BLaER1 treated with 17β-estradiol and CSF1 and Interleukin-3, amounts not matched to agents 10 nM and 100 nM (cell line): ENCODE data around the gene ZNF512B.
A peak's percentile ranks its signal among the peaks of the same experiment; 100 is the strongest.

Experiments used
- H3K27ac ChIP-seq, 11 experiments: shearing (Covaris generic); formaldehyde crosslinking; 2 replicates each; pipeline ENCODE4 v1.8.1; 2022
- H3K27me3 ChIP-seq, 11 experiments: shearing (Covaris generic); formaldehyde crosslinking; 2 replicates each; pipeline ENCODE4 v1.8.1; 2022
- H3K36me3 ChIP-seq, 11 experiments: shearing (Covaris generic); formaldehyde crosslinking; 2 replicates each; pipeline ENCODE4 v1.8.1; 2022
- H3K4me1 ChIP-seq, 10 experiments: shearing (Covaris generic); formaldehyde crosslinking; 2 replicates each; pipeline ENCODE4 v1.8.1; 2022
- H3K4me2 ChIP-seq, 11 experiments: shearing (Covaris generic); formaldehyde crosslinking; 2 replicates each; pipeline ENCODE4 v1.8.1; 2022
- H3K4me3 ChIP-seq, 10 experiments: shearing (Covaris generic); formaldehyde crosslinking; 2 replicates each; pipeline ENCODE4 v1.8.1; 2022
- H3K9ac ChIP-seq, 11 experiments: shearing (Covaris generic); formaldehyde crosslinking; 2 replicates each; pipeline ENCODE4 v1.8.1; 2022
- H3K9me3 ChIP-seq, 11 experiments: shearing (Covaris generic); formaldehyde crosslinking; replicated peaks in 1 of 11; 2 replicates each; pipeline ENCODE4 v1.8.1; 2022
- H4K20me1 ChIP-seq, 11 experiments: shearing (Covaris generic); formaldehyde crosslinking; 2 replicates each; pipeline ENCODE4 v1.8.1; 2022
- Cebpa-rat ChIP-seq, 11 experiments: shearing (Covaris generic); IDR thresholded peaks; 2 replicates each; pipeline ENCODE4 v1.8.1; 2022

Gene ZNF512B

DNA sequence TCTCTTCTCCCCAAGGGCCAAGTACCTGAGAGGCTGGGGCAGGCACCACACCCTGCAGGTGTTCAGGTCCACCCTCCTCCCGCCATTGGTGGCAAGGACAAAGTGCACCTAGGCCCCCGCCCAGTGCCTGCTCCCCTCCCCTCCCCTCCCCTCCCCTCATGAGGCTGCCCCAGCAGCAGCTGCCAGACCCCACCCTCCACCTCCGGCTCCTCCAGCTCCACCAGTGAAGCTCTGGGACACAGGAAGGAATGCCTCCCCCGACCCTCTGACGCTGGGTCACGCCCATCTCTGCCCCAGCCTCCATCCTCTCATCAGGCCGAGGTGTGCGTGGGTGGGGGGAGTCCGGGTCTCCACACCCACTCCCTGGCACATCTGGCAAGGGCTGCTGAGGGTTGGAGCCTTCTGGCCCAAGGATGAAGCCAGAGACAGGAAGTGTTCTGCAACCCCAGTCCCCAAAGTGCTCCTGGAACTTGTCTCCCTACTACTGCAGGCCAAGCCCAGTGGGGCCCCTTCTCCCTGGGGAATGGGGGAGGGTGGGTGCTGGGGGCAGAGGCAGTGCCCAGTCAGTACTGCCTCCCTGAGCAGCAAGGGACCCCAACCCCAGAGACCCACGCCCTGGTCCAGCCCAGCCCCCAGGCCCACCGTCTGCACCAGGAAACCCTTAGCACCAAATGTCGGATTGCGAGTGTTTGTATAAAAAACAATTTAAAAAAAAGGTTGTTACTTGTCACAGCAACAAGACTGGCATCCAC lies 11.9 kb downstream of the ZNF512B start:
- peaks cover 43 to 59% (median 52%) of the 10 kb centered on the region in 10 experiments for H3K4me1 ChIP-seq
- H3K9ac ChIP-seq: peak overlapping the region in 10 of 11 experiments; percentile 54 to 99 (median 92); a peak in 17 of 22 replicates
- H3K4me2 ChIP-seq: peak overlapping the region; percentile 95 to 100 (median 99)
- H3K27ac ChIP-seq: peak overlapping the region in 10 of 11 experiments; percentile 52 to 97 (median 82); a peak in 18 of 22 replicates
- H4K20me1 ChIP-seq: peaks cover 23 to 57% (median 28%) of the 10 kb centered on the region in 11 experiments
- no peaks in the 10 kb centered on the region; a peak in 1 of 22 replicates for H3K9me3 ChIP-seq
- peak overlapping the region in 8 of 10 experiments; percentile 61 to 98 (median 86); a peak in 12 of 20 replicates for H3K4me3 ChIP-seq
- no peaks in the 10 kb centered on the region for H3K27me3 ChIP-seq
- peaks cover 19 to 44% (median 37%) of the 10 kb centered on the region in 11 experiments for H3K36me3 ChIP-seq
- peak in 1 of 11 experiments; percentile 53; a peak in 1 of 22 replicates for TF ChIP-seq Cebpa-rat (IDR thresholded peaks at IDR 0.05)

DNA sequence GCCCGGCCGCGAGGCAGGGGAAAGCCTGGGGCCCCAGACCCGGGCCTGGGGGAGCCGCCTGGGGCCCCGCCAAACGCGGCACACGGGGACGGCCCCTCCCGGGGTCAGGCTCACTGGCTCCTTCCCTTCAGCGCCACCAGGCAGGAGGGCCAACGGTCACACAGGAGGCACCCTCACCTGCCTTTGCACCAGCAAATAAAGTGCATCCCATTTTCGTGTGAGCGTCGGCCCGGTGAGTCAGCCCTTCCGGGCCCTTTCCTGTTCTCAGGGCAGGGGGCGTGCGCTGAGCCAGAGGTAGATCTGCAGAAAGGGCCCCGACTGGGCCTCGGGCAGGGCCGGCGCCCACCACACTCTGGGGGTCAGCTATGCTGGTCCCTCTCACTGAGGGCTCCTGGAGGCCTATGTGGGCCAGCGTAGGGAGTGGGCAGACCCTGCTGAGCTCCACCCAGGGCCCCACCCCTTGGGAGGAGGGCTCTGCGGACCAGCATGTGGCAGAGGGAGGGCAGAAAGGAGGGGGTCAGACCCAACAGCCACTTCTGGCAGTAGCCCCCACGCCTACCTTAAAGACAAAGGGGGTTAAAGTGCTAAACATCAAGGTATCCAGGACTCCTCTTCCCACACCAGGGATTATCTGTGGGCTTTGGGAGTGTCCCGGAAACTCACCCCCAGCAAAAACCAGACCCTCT lies 12.6 kb downstream of the ZNF512B start:
- H3K36me3 ChIP-seq: peaks cover 13 to 37% (median 30%) of the 10 kb centered on the region in 11 experiments
- H3K27ac ChIP-seq: peak overlapping the region; percentile 52 to 97 (median 81)
- H3K4me1 ChIP-seq: peaks cover 50 to 66% (median 59%) of the 10 kb centered on the region in 10 experiments
- peaks cover 30 to 64% (median 35%) of the 10 kb centered on the region in 11 experiments for H4K20me1 ChIP-seq
- H3K4me2 ChIP-seq: peak overlapping the region; percentile 95 to 100 (median 99)
- peak overlapping the region; percentile 54 to 99 (median 91) for H3K9ac ChIP-seq
- peak overlapping the region; percentile 61 to 98 (median 82) for H3K4me3 ChIP-seq
- no peaks in the 10 kb centered on the region for H3K27me3 ChIP-seq
- TF ChIP-seq Cebpa-rat (IDR thresholded peaks at IDR 0.05): no peak
- H3K9me3 ChIP-seq: no peaks in the 10 kb centered on the region

DNA sequence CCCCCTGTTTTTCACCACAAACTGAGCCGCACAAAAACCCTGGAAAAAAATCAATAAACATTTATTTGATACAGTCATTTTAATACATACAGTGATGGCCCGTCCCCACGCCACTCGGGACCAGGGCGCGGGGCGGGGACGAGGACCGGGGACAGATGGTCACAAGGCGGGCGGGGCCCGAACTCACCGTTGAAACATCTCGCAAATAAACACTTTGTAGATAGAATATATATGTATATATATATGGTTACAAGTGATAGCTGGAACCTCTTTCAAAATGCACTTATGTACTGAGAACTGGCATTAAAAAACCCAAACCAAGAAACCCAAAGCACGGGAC lies 13.1 kb downstream of the ZNF512B start:
- peak overlapping the region; percentile 95 to 100 (median 99) for H3K4me2 ChIP-seq
- H3K36me3 ChIP-seq: peaks cover 7 to 32% (median 24%) of the 10 kb centered on the region in 11 experiments
- H3K9me3 ChIP-seq: no peaks in the 10 kb centered on the region
- peaks cover 35 to 69% (median 41%) of the 10 kb centered on the region in 11 experiments for H4K20me1 ChIP-seq
- peaks cover 55 to 71% (median 64%) of the 10 kb centered on the region in 10 experiments for H3K4me1 ChIP-seq
- peak overlapping the region; percentile 52 to 97 (median 81) for H3K27ac ChIP-seq
- H3K9ac ChIP-seq: peak overlapping the region; percentile 54 to 99 (median 91)
- peak overlapping the region; percentile 61 to 98 (median 82) for H3K4me3 ChIP-seq
- H3K27me3 ChIP-seq: no peaks in the 10 kb centered on the region
- no peak for TF ChIP-seq Cebpa-rat (IDR thresholded peaks at IDR 0.05)

DNA sequence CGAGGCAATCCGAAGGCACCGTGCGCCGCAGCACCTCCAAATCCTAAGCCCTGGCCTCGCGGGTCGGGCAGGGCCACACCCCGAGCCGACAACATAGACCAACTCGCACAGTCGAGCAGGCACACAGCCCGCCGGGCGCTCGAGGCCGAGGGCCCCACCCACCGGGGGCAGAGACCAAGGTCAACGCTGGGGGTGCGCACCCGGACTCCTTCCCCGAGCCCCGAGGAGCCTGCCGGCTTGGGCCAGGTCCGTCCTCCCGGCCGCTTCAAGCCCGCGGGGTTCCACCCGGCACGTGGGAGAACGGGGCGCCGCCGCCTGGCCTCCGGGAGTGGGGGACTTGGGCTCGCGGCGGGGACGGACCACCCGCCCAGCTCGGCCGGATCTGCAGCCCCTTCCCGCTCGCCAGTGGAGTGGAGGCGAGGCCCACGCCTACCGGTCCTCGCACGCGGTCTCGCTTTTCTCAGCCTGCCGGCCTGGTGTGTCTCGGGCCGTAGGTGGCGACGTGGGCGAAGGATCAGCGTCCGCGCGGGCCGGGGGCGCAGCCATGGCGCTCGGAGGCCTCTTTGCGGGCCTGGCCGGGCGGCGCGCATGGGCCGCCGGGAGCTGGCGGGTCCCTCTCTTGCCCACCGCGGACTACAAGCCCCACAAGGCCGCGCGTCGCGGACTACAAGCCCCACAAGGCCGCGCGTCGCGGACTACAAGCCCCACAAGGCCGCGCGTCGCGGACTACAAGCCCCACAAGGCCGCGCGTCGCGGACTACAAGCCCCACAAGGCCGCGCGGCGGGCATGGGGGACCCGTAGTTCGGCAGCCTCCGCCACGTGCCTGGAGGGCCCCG lies 13.7 kb downstream of the ZNF512B start, which contains the start of gene UCKL1:
TSS of gene UCKL1 (minus strand) at position 590 of the 837 bp plus-strand sequence. CDS start at position 546, 44 bp downstream.
- no peaks in the 10 kb centered on the region for H3K9me3 ChIP-seq
- peaks cover 61 to 77% (median 70%) of the 10 kb centered on the region in 10 experiments for H3K4me1 ChIP-seq
- H3K9ac ChIP-seq: peak within 1 kb of the TSS; percentile 90 to 99 (median 95)
- peak within 1 kb of the TSS; percentile 78 to 98 (median 88) for H3K4me3 ChIP-seq
- peak within 1 kb of the TSS; percentile 96 to 100 (median 99) for H3K4me2 ChIP-seq
- peaks cover 41 to 69% (median 46%) of the 10 kb centered on the region in 11 experiments for H4K20me1 ChIP-seq
- H3K27me3 ChIP-seq: no peaks in the 10 kb centered on the region
- peaks cover 6 to 26% (median 19%) of the 10 kb centered on the region in 11 experiments; a peak in 21 of 22 replicates for H3K36me3 ChIP-seq
- no peak for TF ChIP-seq Cebpa-rat (IDR thresholded peaks at IDR 0.05)
- H3K27ac ChIP-seq: peak within 1 kb of the TSS; percentile 69 to 97 (median 91)

DNA sequence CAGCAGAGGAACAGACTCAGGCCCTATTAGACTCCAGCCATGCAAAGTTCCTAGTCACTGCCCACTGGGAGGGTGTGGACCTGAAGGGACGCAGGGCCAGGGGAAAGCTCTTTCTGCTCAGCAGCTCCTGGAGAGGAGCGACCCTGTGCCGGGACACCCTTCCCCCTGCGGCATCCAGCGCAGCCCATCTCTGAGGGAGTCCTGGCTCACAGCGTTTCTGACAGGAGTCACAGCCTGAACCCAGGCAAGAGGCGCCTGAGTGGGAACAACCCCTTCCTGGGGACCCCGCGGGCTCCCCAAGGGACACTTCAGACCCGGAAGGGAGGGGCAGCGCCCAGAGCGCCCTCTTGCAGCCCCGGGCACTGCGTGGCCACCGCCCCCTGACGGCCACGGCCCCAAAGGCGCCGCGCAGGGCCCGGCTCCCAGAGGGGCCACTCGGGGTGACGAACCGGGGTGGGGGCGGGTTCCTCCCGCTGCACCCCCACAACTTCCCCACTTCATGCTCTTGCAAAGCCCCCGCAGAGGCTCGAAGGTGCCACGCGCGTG lies 14.4 kb downstream of the ZNF512B start:
- H3K4me2 ChIP-seq: peak overlapping the region; percentile 92 to 99 (median 97)
- peaks cover 68 to 84% (median 77%) of the 10 kb centered on the region in 10 experiments for H3K4me1 ChIP-seq
- H3K36me3 ChIP-seq: peaks cover 6 to 23% (median 17%) of the 10 kb centered on the region in 11 experiments; a peak in 21 of 22 replicates
- peak overlapping the region; percentile 69 to 97 (median 91) for H3K27ac ChIP-seq
- no peak for TF ChIP-seq Cebpa-rat (IDR thresholded peaks at IDR 0.05)
- H3K27me3 ChIP-seq: no peaks in the 10 kb centered on the region
- H3K9ac ChIP-seq: peak overlapping the region; percentile 90 to 99 (median 95)
- H3K4me3 ChIP-seq: peak overlapping the region; percentile 78 to 98 (median 88)
- H3K9me3 ChIP-seq: no peaks in the 10 kb centered on the region
- H4K20me1 ChIP-seq: peaks cover 48 to 69% (median 53%) of the 10 kb centered on the region in 11 experiments

DNA sequence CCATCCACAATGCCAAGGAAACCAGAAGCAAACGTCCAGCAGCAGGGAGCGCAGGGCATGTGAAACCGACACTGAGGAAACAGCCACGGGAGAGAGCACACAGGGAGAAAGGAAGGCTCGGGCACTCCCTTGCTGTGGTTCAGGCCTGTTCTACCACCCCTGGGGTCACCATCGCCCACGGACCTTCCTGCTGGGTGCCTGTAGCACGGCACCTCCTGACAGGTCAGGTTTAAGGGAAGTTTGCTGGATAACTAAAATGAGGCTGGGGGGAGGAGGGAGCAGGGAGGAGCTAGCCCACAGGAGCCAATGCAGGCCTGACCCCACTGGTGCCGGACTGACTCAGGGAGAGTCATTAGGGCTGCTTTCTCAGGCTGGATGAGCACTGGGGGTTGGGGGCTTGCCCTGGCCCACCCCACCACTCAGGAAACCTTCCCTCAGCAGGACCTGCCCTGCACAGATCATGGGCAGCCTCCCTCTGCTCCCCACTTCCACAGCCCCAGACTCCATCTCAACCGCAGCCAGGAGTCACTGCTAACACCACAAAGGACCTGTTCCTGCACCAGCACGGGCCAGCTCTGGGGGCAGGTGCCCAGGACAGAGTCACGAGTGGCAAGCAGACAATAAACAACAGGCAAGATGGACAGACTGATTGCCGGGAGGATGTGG lies 15.8 kb downstream of the ZNF512B start:
- Histone ChIP-seq H4K20me1 (peaks cover 62 to 71% (median 68%) of the 10 kb centered on the region in 11 experiments), H3K36me3 (peaks cover 0 to 13% (median 5%) of the 10 kb centered on the region in 11 experiments; a peak in 13 of 22 replicates), H3K4me1 (peaks cover 82 to 92% (median 87%) of the 10 kb centered on the region in 10 experiments), H3K27ac (peak overlapping the region in 9 of 11 experiments; percentile 87 to 97 (median 92); a peak in 18 of 22 replicates), H3K27me3 (no peaks in the 10 kb centered on the region), H3K9me3 (no peaks in the 10 kb centered on the region), H3K4me2 (peak overlapping the region; percentile 92 to 99 (median 97)), H3K4me3 (peak overlapping the region; percentile 78 to 98 (median 88); a peak in 19 of 20 replicates), H3K9ac (peak overlapping the region; percentile 90 to 99 (median 95))
- no peak for TF ChIP-seq Cebpa-rat (IDR thresholded peaks at IDR 0.05)

DNA sequence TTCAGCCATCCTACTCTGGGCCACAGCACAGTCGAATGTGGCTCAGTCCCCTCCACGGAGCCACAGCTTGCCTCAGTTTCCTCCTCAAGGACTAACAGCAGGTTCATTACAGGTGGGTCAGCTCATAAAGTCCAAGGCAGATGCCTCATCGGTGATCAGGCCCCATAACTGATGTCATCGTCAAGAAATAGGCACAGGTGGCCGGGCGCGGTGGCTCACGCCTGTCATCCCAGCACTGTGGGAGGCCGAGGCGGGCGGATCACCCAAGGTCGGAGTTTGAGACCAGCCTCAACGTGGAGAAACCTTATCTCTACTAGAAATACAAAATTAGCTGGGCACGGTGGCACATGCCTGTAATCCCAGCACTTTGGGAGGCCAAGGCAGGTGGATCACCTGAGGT lies 17.0 kb downstream of the ZNF512B start:
- peaks cover 74 to 82% (median 79%) of the 10 kb centered on the region in 11 experiments for H4K20me1 ChIP-seq
- peaks cover 0 to 9% (median 0%) of the 10 kb centered on the region in 11 experiments; a peak in 8 of 22 replicates for H3K36me3 ChIP-seq
- peak overlapping the region in 8 of 11 experiments; percentile 27 to 90 (median 65); a peak in 13 of 22 replicates for H3K27ac ChIP-seq
- H3K27me3 ChIP-seq: no peaks in the 10 kb centered on the region
- H3K4me2 ChIP-seq: peak overlapping the region; percentile 92 to 99 (median 97)
- H3K4me1 ChIP-seq: peaks cover 82 to 92% (median 87%) of the 10 kb centered on the region in 10 experiments
- H3K9me3 ChIP-seq: no peaks in the 10 kb centered on the region
- H3K4me3 ChIP-seq: peak overlapping the region in 2 of 10 experiments; percentile 37 to 53; a peak in 3 of 20 replicates
- H3K9ac ChIP-seq: peak overlapping the region in 7 of 11 experiments; percentile 60 to 95 (median 73); a peak in 13 of 22 replicates
- TF ChIP-seq Cebpa-rat (IDR thresholded peaks at IDR 0.05): no peak
